ENCODE data around the gene NLRC3.

DNA sequence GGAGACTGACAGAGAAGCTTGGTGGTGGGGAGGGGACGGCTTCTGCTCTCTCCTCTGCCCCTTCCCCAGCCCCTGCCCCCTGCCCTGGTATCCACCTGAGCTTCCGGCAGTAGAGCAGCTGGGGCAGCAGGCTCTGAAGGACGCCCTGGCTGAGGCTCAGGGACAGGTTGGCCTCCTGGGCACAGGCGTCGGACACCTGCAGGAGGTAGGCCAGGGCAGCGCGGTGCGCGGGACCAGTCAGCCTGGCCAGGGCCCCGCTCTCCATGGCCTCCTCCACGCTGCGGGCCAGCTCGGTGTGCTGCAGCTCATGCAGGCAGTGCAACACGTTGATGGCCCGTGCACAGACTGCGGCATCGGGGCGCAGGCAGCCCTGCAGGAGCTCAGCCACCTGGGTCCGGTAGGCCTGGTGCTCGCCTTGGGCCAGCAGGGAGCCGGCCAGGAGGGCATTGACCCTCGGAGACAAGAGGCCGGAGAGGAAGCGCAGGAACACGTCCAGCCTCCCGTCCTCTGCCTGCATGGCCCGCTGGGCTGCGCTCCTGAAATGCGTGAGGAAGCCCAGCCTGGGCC is 14.2 kb downstream of the NLRC3 start:
- TF ChIP-seq EZH2phosphoT487 (IDR thresholded peaks at IDR 0.05; ENCODE audit: borderline replicate concordance, low read depth) (no peak), POLR2AphosphoS5 (IDR thresholded peaks at IDR 0.05; ENCODE audit: low read depth, low read length) (no peak), SMC3 (IDR thresholded peaks at IDR 0.05; ENCODE audit: low read depth, low read length) (no peak), JUND (IDR thresholded peaks at IDR 0.05) (no peak), NFIC (IDR thresholded peaks at IDR 0.05; ENCODE audit: borderline replicate concordance) (no peak), RFX5 (IDR thresholded peaks at IDR 0.05; ENCODE audit: low read length) (no peak), RCOR1 (IDR thresholded peaks at IDR 0.05; ENCODE audit: low read length) (no peak), TCF12 (IDR thresholded peaks at IDR 0.05) (no peak), CHD2 (IDR thresholded peaks at IDR 0.05; ENCODE audit: low read length, partially characterized antibody) (no peak)
- TF ChIP-seq, protein P1, sequence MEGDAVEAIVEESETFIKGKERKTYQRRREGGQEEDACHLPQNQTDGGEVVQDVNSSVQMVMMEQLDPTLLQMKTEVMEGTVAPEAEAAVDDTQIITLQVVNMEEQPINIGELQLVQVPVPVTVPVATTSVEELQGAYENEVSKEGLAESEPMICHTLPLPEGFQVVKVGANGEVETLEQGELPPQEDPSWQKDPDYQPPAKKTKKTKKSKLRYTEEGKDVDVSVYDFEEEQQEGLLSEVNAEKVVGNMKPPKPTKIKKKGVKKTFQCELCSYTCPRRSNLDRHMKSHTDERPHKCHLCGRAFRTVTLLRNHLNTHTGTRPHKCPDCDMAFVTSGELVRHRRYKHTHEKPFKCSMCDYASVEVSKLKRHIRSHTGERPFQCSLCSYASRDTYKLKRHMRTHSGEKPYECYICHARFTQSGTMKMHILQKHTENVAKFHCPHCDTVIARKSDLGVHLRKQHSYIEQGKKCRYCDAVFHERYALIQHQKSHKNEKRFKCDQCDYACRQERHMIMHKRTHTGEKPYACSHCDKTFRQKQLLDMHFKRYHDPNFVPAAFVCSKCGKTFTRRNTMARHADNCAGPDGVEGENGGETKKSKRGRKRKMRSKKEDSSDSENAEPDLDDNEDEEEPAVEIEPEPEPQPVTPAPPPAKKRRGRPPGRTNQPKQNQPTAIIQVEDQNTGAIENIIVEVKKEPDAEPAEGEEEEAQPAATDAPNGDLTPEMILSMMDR (IDR thresholded peaks at IDR 0.05): no peak
- TF ChIP-seq, protein P2, sequence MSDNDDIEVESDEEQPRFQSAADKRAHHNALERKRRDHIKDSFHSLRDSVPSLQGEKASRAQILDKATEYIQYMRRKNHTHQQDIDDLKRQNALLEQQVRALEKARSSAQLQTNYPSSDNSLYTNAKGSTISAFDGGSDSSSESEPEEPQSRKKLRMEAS (IDR thresholded peaks at IDR 0.05; ENCODE audit: low read depth): no peak
- TF ChIP-seq, protein P3, sequence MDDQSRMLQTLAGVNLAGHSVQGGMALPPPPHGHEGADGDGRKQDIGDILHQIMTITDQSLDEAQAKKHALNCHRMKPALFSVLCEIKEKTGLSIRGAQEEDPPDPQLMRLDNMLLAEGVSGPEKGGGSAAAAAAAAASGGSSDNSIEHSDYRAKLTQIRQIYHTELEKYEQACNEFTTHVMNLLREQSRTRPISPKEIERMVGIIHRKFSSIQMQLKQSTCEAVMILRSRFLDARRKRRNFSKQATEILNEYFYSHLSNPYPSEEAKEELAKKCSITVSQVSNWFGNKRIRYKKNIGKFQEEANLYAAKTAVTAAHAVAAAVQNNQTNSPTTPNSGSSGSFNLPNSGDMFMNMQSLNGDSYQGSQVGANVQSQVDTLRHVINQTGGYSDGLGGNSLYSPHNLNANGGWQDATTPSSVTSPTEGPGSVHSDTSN (IDR thresholded peaks at IDR 0.05): no peak
- TF ChIP-seq, protein P4, sequence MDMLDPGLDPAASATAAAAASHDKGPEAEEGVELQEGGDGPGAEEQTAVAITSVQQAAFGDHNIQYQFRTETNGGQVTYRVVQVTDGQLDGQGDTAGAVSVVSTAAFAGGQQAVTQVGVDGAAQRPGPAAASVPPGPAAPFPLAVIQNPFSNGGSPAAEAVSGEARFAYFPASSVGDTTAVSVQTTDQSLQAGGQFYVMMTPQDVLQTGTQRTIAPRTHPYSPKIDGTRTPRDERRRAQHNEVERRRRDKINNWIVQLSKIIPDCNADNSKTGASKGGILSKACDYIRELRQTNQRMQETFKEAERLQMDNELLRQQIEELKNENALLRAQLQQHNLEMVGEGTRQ (IDR thresholded peaks at IDR 0.05; ENCODE audit: borderline replicate concordance, low read depth, low read length): no peak
